ENCODE measurements around the gene DKK3. TPM values are rescaled to one million over a fixed set of nuclear protein-coding genes. Genes with fewer than 3 reads are reported as not detected.

The DKK3 gene
- total RNA-seq, 1 experiment from 2014 or later = 269 TPM

- no peaks in the 10 kb centered on the region for H3K9me3 ChIP-seq
- no peak overlapping the region for H3K4me3 ChIP-seq
- H3K27me3 ChIP-seq = no peaks in the 10 kb centered on the region
- H3K36me3 ChIP-seq = peaks cover 75% of the 10 kb centered on the region
- no peak for DNase-seq
These were observed 60.0 kb downstream of the DKK3 start for GRCh38 chr11:11948242-11948947.

GRCh38 chr11:11947825-11948224, 60.6 kb downstream of the DKK3 start:
- Histone ChIP-seq H3K36me3 (peaks cover 76% of the 10 kb centered on the region), H3K27me3 (no peaks in the 10 kb centered on the region), H3K4me3 (no peak overlapping the region), H3K9me3 (no peaks in the 10 kb centered on the region)
- DNase-seq = no peak

DNA sequence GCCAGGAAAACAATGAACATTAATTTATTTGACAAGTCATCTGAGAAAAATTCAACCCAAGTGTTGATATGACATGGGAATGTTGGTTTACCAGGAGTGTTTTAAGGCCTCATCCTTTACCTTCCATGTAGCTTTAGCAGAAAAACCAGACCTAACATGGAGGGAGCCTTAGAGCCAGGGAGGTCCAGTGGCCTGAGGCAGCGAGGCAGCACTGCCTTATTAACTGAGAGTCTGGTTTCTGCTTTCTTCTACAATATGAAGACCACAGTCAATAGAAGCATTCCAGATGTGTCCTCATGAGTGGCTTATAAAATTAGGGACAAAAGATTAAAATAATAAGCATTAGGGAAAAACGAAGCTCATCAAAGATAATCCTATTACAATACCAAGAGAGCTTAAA, 61.5 kb downstream of the DKK3 start:
- Histone ChIP-seq H3K4me3 (no peak overlapping the region), H3K27me3 (no peaks in the 10 kb centered on the region), H3K36me3 (peaks cover 77% of the 10 kb centered on the region), H3K9me3 (no peaks in the 10 kb centered on the region)
- DNase-seq = no peak

DNA sequence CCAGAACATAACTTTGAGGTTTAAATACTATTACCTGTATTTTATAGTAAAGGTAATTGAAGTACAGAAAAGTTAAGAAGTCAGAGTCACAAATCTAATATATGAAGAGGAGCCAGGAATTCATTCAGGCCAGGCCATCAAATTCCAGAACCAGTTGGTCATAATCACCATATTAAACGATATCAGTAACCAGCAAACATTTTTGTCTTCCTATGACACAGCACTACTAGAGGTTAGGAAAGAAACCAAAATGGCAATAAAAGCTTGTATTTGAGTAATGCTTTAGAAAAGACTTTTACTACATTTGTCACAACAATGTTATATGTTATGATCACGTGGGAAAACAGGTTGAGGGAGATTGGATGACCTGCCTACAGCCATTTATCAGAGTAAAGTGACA, 62.2 kb downstream of the DKK3 start:
- Histone ChIP-seq H3K9me3 (no peaks in the 10 kb centered on the region), H3K27me3 (no peaks in the 10 kb centered on the region), H3K36me3 (peaks cover 77% of the 10 kb centered on the region), H3K4me3 (no peak overlapping the region)
- no peak for DNase-seq

GRCh38 chr11:11944444-11944843, 64.0 kb downstream of the DKK3 start:
- peaks cover 67% of the 10 kb centered on the region for H3K36me3 ChIP-seq
- no peak for DNase-seq

DNA sequence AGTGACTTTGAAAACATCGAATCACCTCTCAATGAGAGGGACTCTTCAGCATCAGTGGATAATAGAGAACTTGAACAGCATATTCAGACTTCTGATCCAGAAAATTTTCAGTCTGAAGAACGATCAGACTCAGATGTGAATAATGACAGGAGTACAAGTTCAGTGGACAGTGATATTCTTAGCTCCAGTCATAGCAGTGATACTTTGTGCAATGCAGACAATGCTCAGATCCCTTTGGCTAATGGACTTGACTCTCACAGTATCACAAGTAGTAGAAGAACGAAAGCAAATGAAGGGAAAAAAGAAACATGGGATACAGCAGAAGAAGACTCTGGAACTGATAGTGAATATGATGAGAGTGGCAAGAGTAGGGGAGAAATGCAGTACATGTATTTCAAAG, 65.8 kb downstream of the DKK3 start:
- Histone ChIP-seq H3K4me3 (no peak overlapping the region), H3K36me3 (peaks cover 72% of the 10 kb centered on the region), H3K9me3 (no peaks in the 10 kb centered on the region), H3K27me3 (no peaks in the 10 kb centered on the region)
- DNase-seq = no peak

More at GRCh38 chr11:11944444-11944843, 64.0 kb downstream of the DKK3 start:
- no peaks in the 10 kb centered on the region for H3K9me3 ChIP-seq
- no peak overlapping the region for H3K4me3 ChIP-seq
- H3K27me3 ChIP-seq = no peaks in the 10 kb centered on the region

- no peak for DNase-seq
- Histone ChIP-seq H3K9me3 (no peaks in the 10 kb centered on the region), H3K36me3 (peaks cover 70% of the 10 kb centered on the region), H3K27me3 (no peaks in the 10 kb centered on the region), H3K4me3 (no peak overlapping the region)
These were observed 67.9 kb downstream of the DKK3 start for GRCh38 chr11:11940551-11940950.

GRCh38 chr11:11937957-11938356, 70.5 kb downstream of the DKK3 start:
- Histone ChIP-seq H3K27me3 (no peaks in the 10 kb centered on the region), H3K36me3 (peaks cover 72% of the 10 kb centered on the region), H3K9me3 (no peaks in the 10 kb centered on the region), H3K4me3 (no peak overlapping the region)
- no peak for DNase-seq

- H3K9me3 ChIP-seq = no peaks in the 10 kb centered on the region
- DNase-seq = no peak
- no peak overlapping the region for H3K4me3 ChIP-seq
- no peaks in the 10 kb centered on the region for H3K27me3 ChIP-seq
- peaks cover 72% of the 10 kb centered on the region for H3K36me3 ChIP-seq
These were observed 71.0 kb downstream of the DKK3 start for GRCh38 chr11:11937433-11937832.

- no peak overlapping the region for H3K4me3 ChIP-seq
- no peaks in the 10 kb centered on the region for H3K9me3 ChIP-seq
- peaks cover 71% of the 10 kb centered on the region for H3K36me3 ChIP-seq
- H3K27me3 ChIP-seq = no peaks in the 10 kb centered on the region
- DNase-seq = no peak
These were observed 72.9 kb downstream of the DKK3 start for GRCh38 chr11:11935536-11935935.

DNA sequence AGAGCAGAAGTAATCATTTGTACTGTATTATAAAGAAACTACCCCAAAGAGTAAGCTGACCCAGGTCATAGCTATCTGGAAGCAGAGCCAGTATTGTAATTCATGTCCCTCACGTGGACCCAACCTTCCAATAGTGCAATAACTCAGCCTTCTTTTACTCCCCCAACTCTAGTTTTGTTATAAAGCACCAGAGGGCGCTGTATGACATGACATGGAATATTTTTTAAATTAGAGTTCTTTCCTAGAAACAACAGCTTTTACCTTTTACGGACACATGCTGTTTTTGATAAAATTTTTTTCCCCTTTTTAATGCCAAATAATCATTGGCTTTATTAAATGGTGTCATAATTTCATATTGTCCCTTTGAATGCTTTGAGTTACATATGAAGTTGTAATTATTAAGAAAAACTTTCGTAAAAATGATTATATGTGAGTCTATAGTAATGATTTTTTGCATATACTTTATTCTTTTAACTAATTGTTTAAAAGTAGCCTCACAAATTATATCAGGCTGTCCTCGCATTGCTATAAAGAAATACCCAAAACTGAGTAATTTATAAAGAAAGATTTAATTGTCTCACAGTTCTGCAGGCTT, 76.9 kb downstream of the DKK3 start:
- H3K4me3 ChIP-seq = no peak overlapping the region
- peaks cover 64% of the 10 kb centered on the region for H3K36me3 ChIP-seq
- H3K27me3 ChIP-seq = no peaks in the 10 kb centered on the region
- no peak for DNase-seq
- H3K9me3 ChIP-seq = 0 out of 2 replicates have a peak, but pooled peaks cover 2% of the 10 kb centered on the region

- H3K9me3 ChIP-seq = 0 out of 2 replicates have a peak, but pooled peaks cover 2% of the 10 kb centered on the region
- H3K36me3 ChIP-seq = peaks cover 64% of the 10 kb centered on the region
- H3K4me3 ChIP-seq = no peak overlapping the region
- DNase-seq = no peak
- H3K27me3 ChIP-seq = no peaks in the 10 kb centered on the region
These were observed 78.5 kb downstream of the DKK3 start for GRCh38 chr11:11929920-11930319.

DNA sequence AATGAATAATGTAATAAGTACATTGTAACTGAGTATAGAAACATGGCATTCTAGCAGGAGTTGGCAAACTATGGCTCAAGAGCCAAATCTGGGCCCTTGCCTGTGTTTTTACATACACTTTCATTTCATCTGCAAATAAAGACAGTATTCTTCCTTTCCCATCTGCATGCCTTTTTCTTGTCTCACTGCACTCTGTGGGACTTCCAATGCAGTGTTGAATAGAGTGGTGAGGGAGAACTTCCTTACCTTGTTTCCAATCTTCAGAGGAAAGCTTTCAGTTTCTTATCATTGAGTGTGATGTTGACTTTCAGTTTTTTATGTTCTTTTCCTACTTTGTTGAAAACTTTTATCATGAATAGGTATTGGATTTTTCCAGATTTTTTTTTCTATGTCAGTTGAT, 84.6 kb downstream of the DKK3 start:
- peaks cover 64% of the 10 kb centered on the region for H3K36me3 ChIP-seq
- H3K4me3 ChIP-seq = no peak overlapping the region
- no peaks in the 10 kb centered on the region for H3K27me3 ChIP-seq
- DNase-seq = no peak
- 0 out of 2 replicates have a peak, but pooled peaks cover 2% of the 10 kb centered on the region for H3K9me3 ChIP-seq

DNA sequence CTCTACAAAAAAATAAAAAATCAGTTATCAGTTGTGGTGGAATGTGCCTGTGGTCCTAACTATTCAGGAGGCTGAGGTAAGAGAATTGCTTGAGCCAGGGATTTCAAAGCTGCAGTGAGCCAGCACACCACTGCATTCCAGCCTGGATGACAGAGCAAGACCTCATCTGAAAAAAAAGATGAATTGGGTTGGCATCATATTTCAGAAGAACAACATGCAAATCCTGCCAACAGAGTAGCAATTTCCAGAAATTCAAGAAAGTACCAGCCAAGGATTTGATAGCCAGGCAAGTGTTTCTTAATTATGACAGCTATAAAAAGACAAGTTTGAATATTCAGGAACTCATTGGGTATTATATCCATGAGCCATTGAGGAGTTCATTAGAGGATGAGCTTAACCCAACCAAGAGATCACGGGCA, 91.4 kb downstream of the DKK3 start:
- no peak overlapping the region for H3K4me3 ChIP-seq
- no peaks in the 10 kb centered on the region for H3K27me3 ChIP-seq
- peak; percentile 82 for DNase-seq
- H3K36me3 ChIP-seq = peaks cover 34% of the 10 kb centered on the region
- no peaks in the 10 kb centered on the region for H3K9me3 ChIP-seq

DNA sequence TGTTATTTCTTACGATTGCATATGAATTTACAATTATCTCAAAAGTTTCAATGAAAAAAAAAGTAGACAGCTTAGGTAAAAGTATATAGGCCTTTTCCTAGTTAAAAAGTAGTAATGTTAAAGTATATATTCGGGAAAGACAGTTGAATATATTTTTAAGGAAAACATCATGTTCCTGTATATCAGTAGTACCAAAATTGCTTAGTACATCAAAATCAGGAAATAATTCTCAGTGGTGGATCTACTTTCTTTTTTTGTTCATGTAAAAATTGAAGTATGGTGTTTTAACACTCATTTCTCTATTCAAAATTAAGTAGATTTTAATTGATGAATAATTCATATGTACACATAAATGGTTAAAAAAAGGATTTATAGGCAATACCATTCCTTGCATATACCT, 92.8 kb downstream of the DKK3 start:
- H3K27me3 ChIP-seq = no peaks in the 10 kb centered on the region
- H3K9me3 ChIP-seq = no peaks in the 10 kb centered on the region
- peaks cover 39% of the 10 kb centered on the region for H3K36me3 ChIP-seq
- no peak for DNase-seq
- no peak overlapping the region for H3K4me3 ChIP-seq

DNA sequence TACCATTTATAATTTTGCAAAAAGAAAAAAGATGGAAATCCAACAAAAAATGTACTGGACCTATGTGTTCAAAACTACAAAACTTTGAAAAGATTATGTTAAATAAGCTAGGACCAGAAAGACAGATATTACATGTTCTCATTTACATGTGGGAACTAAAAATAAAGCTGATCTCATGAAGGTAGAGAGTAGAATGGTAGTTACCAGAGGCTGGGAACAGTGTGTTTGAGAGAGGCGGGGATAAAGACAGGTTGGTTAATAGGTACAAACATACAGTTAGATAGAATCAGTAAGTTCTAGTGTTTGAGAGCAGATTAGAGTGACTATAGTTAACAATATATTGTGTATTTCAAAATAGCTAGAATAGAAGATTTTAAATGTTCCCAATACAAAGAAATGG, 95.0 kb downstream of the DKK3 start:
- no peak overlapping the region for H3K4me3 ChIP-seq
- no peaks in the 10 kb centered on the region for H3K9me3 ChIP-seq
- no peaks in the 10 kb centered on the region for H3K27me3 ChIP-seq
- H3K36me3 ChIP-seq = peaks cover 42% of the 10 kb centered on the region
- DNase-seq = no peak

All from MG63 (cell line).